ENCODE data around the gene FAM76A. TPM values are rescaled to one million over a fixed set of nuclear protein-coding genes. Genes with fewer than 3 reads are reported as not detected.
A peak's percentile ranks its signal among the peaks of the same experiment; 100 is the strongest.

The FAM76A gene
- total RNA-seq, 6 donors from 2014 or later: 10.9 to 50.3 (median 21.2) TPM

DNA sequence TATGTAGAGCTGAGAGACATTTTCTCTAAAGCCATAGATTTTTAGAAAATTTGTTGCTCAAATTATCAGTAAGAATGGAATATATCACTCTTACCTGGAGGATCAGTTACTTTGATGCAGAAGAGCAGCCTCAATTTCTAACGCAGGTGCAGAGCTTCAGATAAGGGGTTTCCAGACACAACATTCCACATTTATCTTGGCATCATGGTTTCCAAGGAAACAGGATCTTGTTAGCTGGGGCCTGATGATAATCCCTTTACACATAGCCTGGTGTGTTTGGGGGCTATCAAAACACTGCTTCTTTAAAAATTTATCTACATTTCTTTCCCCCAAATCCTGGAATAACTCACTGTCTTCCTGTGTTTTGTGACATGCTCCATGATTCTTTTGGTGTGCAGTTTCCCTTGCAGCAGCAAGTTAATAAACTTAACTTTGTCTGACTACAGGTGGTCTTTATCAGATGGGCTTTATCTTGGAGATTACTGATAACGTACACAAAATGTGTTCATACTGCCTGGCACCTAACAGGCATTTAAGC lies 44.6 kb downstream of the FAM76A start:
- TF ChIP-seq EP300 (IDR thresholded peaks at IDR 0.05): no peak
- TF ChIP-seq CTCF (IDR thresholded peaks at IDR 0.05): no peak
- no peak for TF ChIP-seq POLR2A (IDR thresholded peaks at IDR 0.05)
- TF ChIP-seq POLR2AphosphoS5 (IDR thresholded peaks at IDR 0.05): no peak
- no peaks in the 10 kb centered on the region for H3K36me3 ChIP-seq
- no peaks in the 10 kb centered on the region for H3K9me3 ChIP-seq
- WGBS, 2 donors: 70 to 78% methylated on average over 2 of the region's 2 CpGs
- ATAC-seq (ENCODE audit: low FRiP score in 2 of 2) (no peak), DNase-seq (no peak)
- H3K27me3 ChIP-seq: no peaks in the 10 kb centered on the region
- no peak overlapping the region for H3K4me3 ChIP-seq
- no peak overlapping the region for H3K27ac ChIP-seq
- peaks cover 15 to 27% (median 22%) of the 10 kb centered on the region in 4 donors for H3K4me1 ChIP-seq

- Histone ChIP-seq H3K4me1 (peaks cover 23 to 44% (median 35%) of the 10 kb centered on the region in 4 donors), H3K36me3 (peaks cover 0 to 10% (median 5%) of the 10 kb centered on the region in 4 donors), H3K9me3 (no peaks in the 10 kb centered on the region), H3K27me3 (no peaks in the 10 kb centered on the region), H3K4me3 (peak overlapping the region in 3 of 4 donors; percentile 77 to 92 (median 84)), H3K27ac (peak overlapping the region; percentile 96 to 99 (median 98))
- TF ChIP-seq CTCF (IDR thresholded peaks at IDR 0.05) (no peak), EP300 (IDR thresholded peaks at IDR 0.05) (no peak), POLR2A (IDR thresholded peaks at IDR 0.05) (no peak), POLR2AphosphoS5 (IDR thresholded peaks at IDR 0.05) (no peak)
- ATAC-seq (ENCODE audit: low FRiP score in 2 of 2) (peak in 1 of 2 donors; percentile 41), DNase-seq (no peak)
- WGBS, 2 donors: 23 to 33% methylated on average over 18 of the region's 18 CpGs
Observed at GRCh38 chr1:27772036-27772931, 46.5 kb downstream of the FAM76A start.

GRCh38 chr1:27772932-27773825 lies 47.4 kb downstream of the FAM76A start, which contains the start of gene STX12:
STX12 (plus strand) TSS chr1:27773219; CDS start chr1:27773308, 89 bp downstream.
- DNase-seq (peak; percentile 99 to 100), ATAC-seq (ENCODE audit: low FRiP score in 2 of 2) (peak; percentile 96 to 99)
- H3K9me3 ChIP-seq: no peaks in the 10 kb centered on the region
- H3K36me3 ChIP-seq: peaks cover 0 to 15% (median 5%) of the 10 kb centered on the region in 4 donors
- H3K27me3 ChIP-seq: no peaks in the 10 kb centered on the region
- peak within 1 kb of the TSS; percentile 96 to 99 (median 98) for H3K27ac ChIP-seq
- peaks cover 23 to 52% (median 41%) of the 10 kb centered on the region in 4 donors for H3K4me1 ChIP-seq
- 0% methylated on average over 5 to 27 of the region's 58 CpGs for WGBS, 2 donors
- peak within 1 kb of the TSS; percentile 77 to 92 (median 84) for H3K4me3 ChIP-seq
- peak; percentile 92 to 97 for TF ChIP-seq POLR2AphosphoS5 (IDR thresholded peaks at IDR 0.05)
- peak in 3 of 4 donors; percentile 78 to 96 (median 88) for TF ChIP-seq POLR2A (IDR thresholded peaks at IDR 0.05)
- TF ChIP-seq CTCF (IDR thresholded peaks at IDR 0.05): peak in 1 of 6 experiments; percentile 16
- peak in 1 of 4 donors; percentile 6 for TF ChIP-seq EP300 (IDR thresholded peaks at IDR 0.05)

DNA sequence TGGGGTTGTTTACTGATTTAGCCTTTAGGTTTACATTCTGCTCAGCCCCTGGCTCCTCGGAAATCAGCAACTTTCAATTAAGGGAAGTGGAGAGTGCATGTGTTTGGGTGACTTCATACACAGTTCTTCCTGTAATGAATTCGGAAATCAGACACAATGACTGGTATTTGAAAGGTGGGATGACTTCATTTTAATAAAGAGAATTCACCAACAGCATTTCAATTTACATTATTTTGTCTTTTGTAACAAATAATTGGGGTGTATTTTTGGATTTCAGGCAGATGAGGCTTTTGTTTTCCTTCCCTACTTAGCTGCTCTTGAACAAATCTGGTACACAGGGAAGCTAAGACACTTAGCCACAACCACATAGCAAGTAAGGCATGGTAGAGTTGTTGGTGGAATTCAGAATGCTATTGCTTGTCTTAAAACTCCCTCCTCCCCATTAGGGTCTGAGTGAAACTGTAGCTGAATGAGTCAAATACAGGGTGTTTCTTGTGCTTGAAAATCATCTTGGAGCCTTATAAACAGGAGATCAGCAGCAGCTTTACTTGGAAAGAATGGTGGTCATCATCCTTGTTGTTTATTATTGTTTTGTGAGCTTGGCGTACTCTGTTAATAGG lies 48.2 kb downstream of the FAM76A start:
- Histone ChIP-seq H3K4me1 (peaks cover 31 to 58% (median 48%) of the 10 kb centered on the region in 4 donors), H3K36me3 (peaks cover 0 to 15% (median 5%) of the 10 kb centered on the region in 4 donors), H3K27ac (peak overlapping the region; percentile 96 to 99 (median 98)), H3K27me3 (no peaks in the 10 kb centered on the region), H3K4me3 (peak overlapping the region; percentile 77 to 92 (median 84)), H3K9me3 (no peaks in the 10 kb centered on the region)
- peak; percentile 17 to 40 for ATAC-seq (ENCODE audit: low FRiP score in 2 of 2)
- DNase-seq: no peak
- TF ChIP-seq POLR2A (IDR thresholded peaks at IDR 0.05): no peak
- peak in 1 of 4 donors; percentile 15 for TF ChIP-seq EP300 (IDR thresholded peaks at IDR 0.05)
- TF ChIP-seq POLR2AphosphoS5 (IDR thresholded peaks at IDR 0.05): peak; percentile 45
- TF ChIP-seq CTCF (IDR thresholded peaks at IDR 0.05): no peak
- WGBS, 2 donors: 22 to 29% methylated on average over 3 of the region's 3 CpGs

Measured in upper lobe of left lung (tissue), 6 donors.